ENCODE data around the gene PAX5. TPM values are rescaled to one million over a fixed set of nuclear protein-coding genes. Genes with fewer than 3 reads are reported as not detected.

The PAX5 gene
- total and polyA plus RNA-seq, 4 donors = 0.08 to 2.3 (median 0.40) TPM

- no peak for DNase-seq
- H3K9me3 ChIP-seq (ENCODE audit: control insufficient read depth in 4 of 4, insufficient read depth in 3 of 4, low read length in 3 of 4) = peaks cover 0 to 17% (median 4%) of the 10 kb centered on the region in 4 donors
- H3K27me3 ChIP-seq (ENCODE audit: control insufficient read depth in 3 of 3, insufficient read depth in 3 of 3, low read length in 2 of 3) = peaks cover 23 to 64% (median 53%) of the 10 kb centered on the region in 3 donors
- peaks cover 0 to 6% (median 3%) of the 10 kb centered on the region in 5 donors for H3K4me1 ChIP-seq (ENCODE audit: control insufficient read depth in 5 of 5, insufficient read depth in 5 of 5, low read length in 5 of 5)
- H3K36me3 ChIP-seq (ENCODE audit: control insufficient read depth in 4 of 4, insufficient read depth in 4 of 4, low read length in 4 of 4) = no peaks in the 10 kb centered on the region
- H3K27ac ChIP-seq (ENCODE audit: low read depth in 1 of 2, low read length in 1 of 2) = no peak overlapping the region
- no peak for ATAC-seq (ENCODE audit: insufficient read depth, low FRiP score)
- H3K9ac ChIP-seq (ENCODE audit: insufficient read depth in 1 of 2, low read length in 2 of 2) = no peak overlapping the region
- 28 to 38% methylated on average over 6 of the region's 6 CpGs for WGBS, 2 donors
- TF ChIP-seq, protein P1, sequence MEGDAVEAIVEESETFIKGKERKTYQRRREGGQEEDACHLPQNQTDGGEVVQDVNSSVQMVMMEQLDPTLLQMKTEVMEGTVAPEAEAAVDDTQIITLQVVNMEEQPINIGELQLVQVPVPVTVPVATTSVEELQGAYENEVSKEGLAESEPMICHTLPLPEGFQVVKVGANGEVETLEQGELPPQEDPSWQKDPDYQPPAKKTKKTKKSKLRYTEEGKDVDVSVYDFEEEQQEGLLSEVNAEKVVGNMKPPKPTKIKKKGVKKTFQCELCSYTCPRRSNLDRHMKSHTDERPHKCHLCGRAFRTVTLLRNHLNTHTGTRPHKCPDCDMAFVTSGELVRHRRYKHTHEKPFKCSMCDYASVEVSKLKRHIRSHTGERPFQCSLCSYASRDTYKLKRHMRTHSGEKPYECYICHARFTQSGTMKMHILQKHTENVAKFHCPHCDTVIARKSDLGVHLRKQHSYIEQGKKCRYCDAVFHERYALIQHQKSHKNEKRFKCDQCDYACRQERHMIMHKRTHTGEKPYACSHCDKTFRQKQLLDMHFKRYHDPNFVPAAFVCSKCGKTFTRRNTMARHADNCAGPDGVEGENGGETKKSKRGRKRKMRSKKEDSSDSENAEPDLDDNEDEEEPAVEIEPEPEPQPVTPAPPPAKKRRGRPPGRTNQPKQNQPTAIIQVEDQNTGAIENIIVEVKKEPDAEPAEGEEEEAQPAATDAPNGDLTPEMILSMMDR (IDR thresholded peaks at IDR 0.05; ENCODE audit: control extremely low read depth, extremely low read depth) = no peak
- no peak overlapping the region for H3K4me3 ChIP-seq
These were observed 45.2 kb downstream of the PAX5 start for GRCh38 chr9:36988848-36989247.

DNA sequence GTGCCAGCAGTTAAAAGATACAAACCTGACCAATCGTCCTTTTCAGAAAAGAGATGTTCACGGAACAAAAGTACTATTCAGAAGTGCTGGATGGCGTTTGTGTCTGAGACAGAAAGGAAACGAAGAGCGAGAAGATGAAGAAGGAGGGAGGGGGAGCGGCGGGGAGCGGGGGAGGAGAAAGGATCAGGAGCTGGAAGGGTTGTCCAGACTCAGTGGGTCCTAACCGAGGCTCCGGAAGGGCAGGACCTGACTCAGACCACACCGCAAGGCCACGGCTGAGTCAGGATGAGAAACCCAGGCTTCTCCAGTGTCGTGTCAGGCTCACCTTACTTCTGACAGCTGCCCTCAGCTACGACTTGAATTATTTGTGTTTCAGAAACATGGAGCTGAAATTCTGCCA, 46.2 kb downstream of the PAX5 start:
- TF ChIP-seq, protein P1 (IDR thresholded peaks at IDR 0.05; ENCODE audit: control extremely low read depth, extremely low read depth) = no peak
- Histone ChIP-seq H3K9ac (ENCODE audit: insufficient read depth in 1 of 2, low read length in 2 of 2) (no peak overlapping the region), H3K9me3 (ENCODE audit: control insufficient read depth in 4 of 4, insufficient read depth in 3 of 4, low read length in 3 of 4) (peaks cover 0 to 17% (median 4%) of the 10 kb centered on the region in 4 donors), H3K4me1 (ENCODE audit: control insufficient read depth in 5 of 5, insufficient read depth in 5 of 5, low read length in 5 of 5) (peaks cover 0 to 6% (median 3%) of the 10 kb centered on the region in 5 donors), H3K36me3 (ENCODE audit: control insufficient read depth in 4 of 4, insufficient read depth in 4 of 4, low read length in 4 of 4) (no peaks in the 10 kb centered on the region), H3K27ac (ENCODE audit: low read depth in 1 of 2, low read length in 1 of 2) (no peak overlapping the region), H3K27me3 (ENCODE audit: control insufficient read depth in 3 of 3, insufficient read depth in 3 of 3, low read length in 2 of 3) (peaks cover 20 to 73% (median 61%) of the 10 kb centered on the region in 3 donors), H3K4me3 (no peak overlapping the region)
- ATAC-seq (ENCODE audit: insufficient read depth, low FRiP score) (no peak), DNase-seq (no peak)
- WGBS, 2 donors = 8 to 10% methylated on average over 14 of the region's 14 CpGs

DNA sequence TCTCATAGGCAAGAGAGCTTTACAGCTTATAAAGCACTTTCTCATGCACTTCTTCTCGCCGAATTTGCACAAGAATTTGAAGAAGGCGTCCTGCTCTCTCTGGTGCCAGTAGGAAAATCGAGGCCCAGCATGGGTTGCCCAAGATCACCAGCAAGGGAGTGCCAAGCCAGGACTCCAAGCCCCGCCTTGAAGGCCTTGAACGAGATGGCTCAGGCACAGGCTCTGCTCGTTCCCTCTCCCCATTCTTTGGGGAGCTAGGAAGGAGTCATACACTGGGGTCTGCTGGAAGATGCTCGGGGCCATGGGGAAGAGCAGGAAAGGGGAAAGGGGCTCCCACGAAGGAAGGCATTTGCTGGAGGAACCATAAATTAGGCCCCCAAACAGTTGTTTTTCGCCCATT, 46.7 kb downstream of the PAX5 start:
- Histone ChIP-seq H3K27ac (ENCODE audit: low read depth in 1 of 2, low read length in 1 of 2) (no peak overlapping the region), H3K9me3 (ENCODE audit: control insufficient read depth in 4 of 4, insufficient read depth in 3 of 4, low read length in 3 of 4) (peaks cover 0 to 17% (median 4%) of the 10 kb centered on the region in 4 donors), H3K9ac (ENCODE audit: insufficient read depth in 1 of 2, low read length in 2 of 2) (no peak overlapping the region), H3K36me3 (ENCODE audit: control insufficient read depth in 4 of 4, insufficient read depth in 4 of 4, low read length in 4 of 4) (no peaks in the 10 kb centered on the region), H3K27me3 (ENCODE audit: control insufficient read depth in 3 of 3, insufficient read depth in 3 of 3, low read length in 2 of 3) (peaks cover 20 to 77% (median 62%) of the 10 kb centered on the region in 3 donors), H3K4me1 (ENCODE audit: control insufficient read depth in 5 of 5, insufficient read depth in 5 of 5, low read length in 5 of 5) (peaks cover 0 to 6% (median 3%) of the 10 kb centered on the region in 5 donors), H3K4me3 (no peak overlapping the region)
- ATAC-seq (ENCODE audit: insufficient read depth, low FRiP score) = no peak
- no peak for DNase-seq
- 25 to 26% methylated on average over 10 of the region's 10 CpGs for WGBS, 2 donors
- TF ChIP-seq, protein P1 (IDR thresholded peaks at IDR 0.05; ENCODE audit: control extremely low read depth, extremely low read depth) = no peak
